ENCODE results near the gene RABL2B.

Gene RABL2B

GRCh38 chr22:50722048-50722701 is 61.3 kb downstream of the RABL2B start:
- FAIRE-seq = no peak

GRCh38 chr22:50721257-50721844 is 62.1 kb downstream of the RABL2B start:
- FAIRE-seq = no peak

- FAIRE-seq = no peak
Measured at GRCh38 chr22:50720301-50721256, 62.9 kb downstream of the RABL2B start.

GRCh38 chr22:50719814-50720300 is 63.6 kb downstream of the RABL2B start:
- no peak for FAIRE-seq

GRCh38 chr22:50718352-50718709 is 65.1 kb downstream of the RABL2B start:
- FAIRE-seq = no peak

GRCh38 chr22:50717709-50718351 is 65.6 kb downstream of the RABL2B start:
- FAIRE-seq = no peak
